Measurements from ENCODE around the gene LGALS3BP. TPM values are rescaled to one million over a fixed set of nuclear protein-coding genes. Genes with fewer than 3 reads are reported as not detected.

LGALS3BP gene
- total RNA-seq, 1 donor from 2014 or later = 365 TPM

DNA sequence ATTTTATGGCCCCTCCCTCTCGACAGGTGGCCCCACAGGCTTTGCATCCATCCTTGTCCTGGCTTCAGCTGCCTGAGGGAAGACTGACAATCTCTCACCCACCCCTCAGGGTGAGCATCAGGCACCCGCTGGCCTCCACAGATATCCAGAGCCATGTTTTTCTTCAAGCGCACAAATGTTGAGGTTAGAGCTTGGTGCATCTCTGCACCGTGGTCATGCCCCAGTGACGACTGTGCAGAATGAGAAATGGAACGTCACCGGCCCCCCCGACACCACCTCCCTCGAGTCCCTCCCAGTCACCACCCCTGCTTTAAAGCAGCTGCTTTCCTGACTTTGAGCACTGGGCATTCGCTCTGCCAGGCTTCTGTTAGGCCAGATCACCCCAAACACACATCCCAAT is 34.8 kb downstream of the LGALS3BP start:
- no peaks in the 10 kb centered on the region for H3K27me3 ChIP-seq
- H3K4me1 ChIP-seq = peaks cover under 1 to 4% of the 10 kb centered on the region in 2 donors
- no peak for DNase-seq (ENCODE audit: low spot score in 2 of 2)
- TF ChIP-seq, protein P1, sequence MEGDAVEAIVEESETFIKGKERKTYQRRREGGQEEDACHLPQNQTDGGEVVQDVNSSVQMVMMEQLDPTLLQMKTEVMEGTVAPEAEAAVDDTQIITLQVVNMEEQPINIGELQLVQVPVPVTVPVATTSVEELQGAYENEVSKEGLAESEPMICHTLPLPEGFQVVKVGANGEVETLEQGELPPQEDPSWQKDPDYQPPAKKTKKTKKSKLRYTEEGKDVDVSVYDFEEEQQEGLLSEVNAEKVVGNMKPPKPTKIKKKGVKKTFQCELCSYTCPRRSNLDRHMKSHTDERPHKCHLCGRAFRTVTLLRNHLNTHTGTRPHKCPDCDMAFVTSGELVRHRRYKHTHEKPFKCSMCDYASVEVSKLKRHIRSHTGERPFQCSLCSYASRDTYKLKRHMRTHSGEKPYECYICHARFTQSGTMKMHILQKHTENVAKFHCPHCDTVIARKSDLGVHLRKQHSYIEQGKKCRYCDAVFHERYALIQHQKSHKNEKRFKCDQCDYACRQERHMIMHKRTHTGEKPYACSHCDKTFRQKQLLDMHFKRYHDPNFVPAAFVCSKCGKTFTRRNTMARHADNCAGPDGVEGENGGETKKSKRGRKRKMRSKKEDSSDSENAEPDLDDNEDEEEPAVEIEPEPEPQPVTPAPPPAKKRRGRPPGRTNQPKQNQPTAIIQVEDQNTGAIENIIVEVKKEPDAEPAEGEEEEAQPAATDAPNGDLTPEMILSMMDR (IDR thresholded peaks at IDR 0.05) = no peak
- H3K36me3 ChIP-seq = no peaks in the 10 kb centered on the region
- no peak overlapping the region for H3K4me3 ChIP-seq
- intact Hi-C loops (cut with DNase I) = no loop called here
- H3K27ac ChIP-seq = no peak overlapping the region
- no peaks in the 10 kb centered on the region for H3K9me3 ChIP-seq

DNA sequence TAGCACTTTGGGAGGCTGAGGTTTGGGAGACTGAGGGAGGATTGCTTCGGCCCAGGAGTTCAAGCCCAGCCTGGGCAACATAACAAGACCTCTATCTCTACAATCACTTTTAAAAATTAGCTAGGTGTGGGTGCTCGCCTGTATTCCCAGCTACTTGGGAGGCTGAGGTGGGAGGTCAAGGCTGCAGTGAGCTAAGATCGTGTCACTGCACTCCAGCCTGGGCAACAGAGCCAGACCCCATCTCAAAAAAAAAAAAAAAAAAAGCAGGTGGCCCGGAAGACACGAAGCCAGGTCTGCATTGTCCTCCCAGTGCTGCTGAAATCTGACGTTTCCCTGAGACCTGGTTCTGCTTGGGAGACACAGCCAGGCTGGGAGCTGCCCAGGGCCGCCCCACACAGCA is 35.7 kb downstream of the LGALS3BP start:
- TF ChIP-seq, protein P1 (IDR thresholded peaks at IDR 0.05) = no peak
- Histone ChIP-seq H3K27ac (no peak overlapping the region), H3K4me3 (no peak overlapping the region), H3K36me3 (no peaks in the 10 kb centered on the region), H3K27me3 (no peaks in the 10 kb centered on the region), H3K4me1 (peaks cover 3 to 10% of the 10 kb centered on the region in 2 donors), H3K9me3 (no peaks in the 10 kb centered on the region)
- no peak for DNase-seq (ENCODE audit: low spot score in 2 of 2)
- intact Hi-C loops (cut with DNase I) = no loop called here

DNA sequence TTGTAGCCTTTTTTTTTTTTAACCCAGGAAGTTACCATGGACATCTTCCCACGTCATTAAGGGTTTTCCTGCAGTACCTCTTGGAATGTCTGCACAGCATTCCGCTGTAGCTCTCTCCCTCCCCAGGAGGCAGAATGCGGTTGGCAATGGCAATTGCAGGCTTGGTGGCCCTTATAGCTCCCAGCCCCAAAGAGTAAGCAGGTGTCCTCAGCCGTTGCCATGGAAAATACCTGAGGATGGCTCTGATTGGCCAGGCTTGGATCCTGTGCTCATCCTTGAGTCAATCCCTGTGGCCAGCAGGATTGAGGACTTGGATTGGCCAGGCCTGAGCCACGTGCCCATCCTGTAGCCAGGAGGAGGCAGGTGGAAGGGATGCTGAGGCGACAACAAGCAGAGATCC is 39.0 kb downstream of the LGALS3BP start:
- H3K4me3 ChIP-seq = no peak overlapping the region
- no peaks in the 10 kb centered on the region for H3K27me3 ChIP-seq
- intact Hi-C loops (cut with DNase I) = no loop called here
- H3K27ac ChIP-seq = no peak overlapping the region
- TF ChIP-seq, protein P1 (IDR thresholded peaks at IDR 0.05) = no peak
- DNase-seq (ENCODE audit: low spot score in 2 of 2) = no peak
- H3K4me1 ChIP-seq = peaks cover 4 to 19% of the 10 kb centered on the region in 2 donors
- no peaks in the 10 kb centered on the region for H3K9me3 ChIP-seq
- no peaks in the 10 kb centered on the region for H3K36me3 ChIP-seq

DNA sequence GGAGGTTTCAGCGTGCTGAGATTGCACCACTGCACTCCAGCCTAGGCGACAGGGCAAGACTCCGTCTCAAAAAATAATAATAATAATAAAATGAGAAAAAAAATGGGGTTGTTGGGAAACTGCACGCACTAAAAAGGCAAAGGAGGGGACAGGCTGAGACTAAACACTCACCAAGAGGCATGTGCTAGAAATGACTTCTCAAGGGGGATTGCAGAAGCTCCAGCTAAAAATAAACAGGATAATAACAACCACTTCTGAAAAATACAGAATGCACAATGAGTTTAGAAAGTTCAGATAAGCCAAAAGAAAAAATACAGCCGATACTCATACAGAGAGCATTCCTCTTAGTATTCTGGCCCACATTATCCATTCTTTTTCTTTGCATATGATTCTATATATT is 39.5 kb downstream of the LGALS3BP start:
- Histone ChIP-seq H3K9me3 (no peaks in the 10 kb centered on the region), H3K4me3 (no peak overlapping the region), H3K36me3 (no peaks in the 10 kb centered on the region), H3K27ac (no peak overlapping the region), H3K4me1 (peaks cover 9 to 23% of the 10 kb centered on the region in 2 donors), H3K27me3 (no peaks in the 10 kb centered on the region)
- intact Hi-C loops (cut with DNase I) = no loop called here
- TF ChIP-seq, protein P1 (IDR thresholded peaks at IDR 0.05) = no peak
- DNase-seq (ENCODE audit: low spot score in 2 of 2) = no peak

DNA sequence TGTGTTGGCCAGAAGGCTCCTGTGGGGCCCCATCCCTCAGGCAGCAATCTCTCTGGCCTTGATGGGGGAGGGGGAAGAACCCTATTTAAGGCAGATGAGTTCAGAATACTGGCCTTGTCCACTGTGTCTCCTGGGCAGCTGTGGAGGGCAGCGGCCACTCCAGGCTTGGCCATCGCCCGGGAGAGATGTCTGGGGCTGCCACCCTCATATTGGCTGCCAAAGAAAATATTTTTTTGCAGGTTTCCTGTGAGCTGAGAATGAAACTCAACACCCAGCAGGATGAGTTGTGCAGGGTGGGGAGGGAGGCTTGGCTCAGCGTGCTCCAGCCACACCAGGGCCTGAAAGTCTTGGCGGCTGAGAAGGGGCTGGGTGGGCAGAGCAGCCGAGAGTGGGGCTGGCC is 40.1 kb downstream of the LGALS3BP start:
- no peak for DNase-seq (ENCODE audit: low spot score in 2 of 2)
- peaks cover 15 to 30% of the 10 kb centered on the region in 2 donors for H3K4me1 ChIP-seq
- no peak overlapping the region for H3K4me3 ChIP-seq
- TF ChIP-seq, protein P1 (IDR thresholded peaks at IDR 0.05) = no peak
- peak overlapping the region; percentile 28 to 33 for H3K27ac ChIP-seq
- no peaks in the 10 kb centered on the region for H3K27me3 ChIP-seq
- H3K9me3 ChIP-seq = no peaks in the 10 kb centered on the region
- intact Hi-C loops (cut with DNase I) = loop anchor here (2.0 to 5.0 kb wide), 3 partner anchors 15 to 83 kb away; partner anchors contain the start of genes C1QTNF1 and TIMP2
- no peaks in the 10 kb centered on the region for H3K36me3 ChIP-seq

DNA sequence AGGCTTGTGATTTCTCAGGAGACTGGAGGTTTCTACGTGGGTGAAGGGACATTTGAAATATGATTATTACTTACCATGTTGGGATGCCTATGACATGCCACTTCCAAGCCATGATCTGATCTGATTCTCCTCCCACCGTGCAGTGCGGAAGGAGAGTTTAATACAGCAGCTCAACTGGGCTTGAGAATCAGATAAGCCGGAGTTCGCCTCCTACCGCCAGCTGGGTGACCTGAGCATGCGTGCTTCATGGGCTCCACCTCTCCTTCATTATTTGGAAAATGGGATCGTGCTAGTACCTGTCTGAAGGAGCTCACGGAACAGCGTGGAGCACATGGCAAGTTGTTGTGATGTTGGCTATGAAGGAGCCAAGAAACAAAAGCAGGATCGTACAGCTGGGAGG is 42.2 kb downstream of the LGALS3BP start:
- Histone ChIP-seq H3K27ac (no peak overlapping the region), H3K4me3 (no peak overlapping the region), H3K27me3 (no peaks in the 10 kb centered on the region), H3K36me3 (no peaks in the 10 kb centered on the region), H3K4me1 (peaks cover 19 to 47% of the 10 kb centered on the region in 2 donors), H3K9me3 (no peaks in the 10 kb centered on the region)
- no peak for DNase-seq (ENCODE audit: low spot score in 2 of 2)
- TF ChIP-seq, protein P1 (IDR thresholded peaks at IDR 0.05) = no peak
- intact Hi-C loops (cut with DNase I) = loop anchor here (5.0 kb wide), 1 partner anchor 85 kb away; the partner anchor contains the start of gene C1QTNF1

Data from ascending aorta (tissue), 2 donors.